Fibroblast of skin of scalp (primary cell): ENCODE measurements around the gene DDX25.
"Not testable (repeated sequence)": the region's sequence is repeated elsewhere in the genome, so short reads cannot be mapped to it uniquely, and the experiment has no call there.

Experiments used
- DNase-seq: peaks from one replicate; pipeline ENCODE4 v3.0.0-alpha.2; 2013

Gene DDX25

DNA sequence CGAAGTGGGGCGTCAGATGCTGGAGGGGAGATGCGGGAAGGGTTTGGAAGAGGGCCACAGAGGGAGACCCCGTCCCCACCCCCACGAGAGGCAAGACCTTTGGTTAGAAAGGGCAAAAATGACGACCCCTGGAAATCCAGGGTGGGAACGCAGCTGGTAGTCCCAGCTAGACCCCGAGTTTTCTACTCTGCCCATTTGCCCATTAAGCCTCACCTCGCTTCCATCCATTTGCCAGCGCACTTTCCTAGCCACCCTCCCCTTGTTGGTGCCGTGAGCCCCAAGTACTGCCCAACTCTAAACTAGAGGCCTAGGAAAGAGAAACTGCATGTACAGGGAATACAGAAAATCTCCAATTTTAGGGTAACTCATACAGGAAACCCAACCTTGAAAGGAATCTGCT lies 370 bp downstream of the DDX25 start:
- DNase-seq = no peak

- no peak for DNase-seq
Measured at GRCh38 chr11:125910226-125910849, 6.0 kb downstream of the DDX25 start.

GRCh38 chr11:125914601-125915000 lies 10.3 kb downstream of the DDX25 start:
- DNase-seq = not testable (repeated sequence)

- no peak for DNase-seq
Measured at GRCh38 chr11:125916683-125917347, 12.5 kb downstream of the DDX25 start.

- DNase-seq = no peak
Measured at GRCh38 chr11:125918140-125918840, 14.0 kb downstream of the DDX25 start.

- no peak for DNase-seq
Measured at GRCh38 chr11:125921042-125921441, 16.7 kb downstream of the DDX25 start.

DNA sequence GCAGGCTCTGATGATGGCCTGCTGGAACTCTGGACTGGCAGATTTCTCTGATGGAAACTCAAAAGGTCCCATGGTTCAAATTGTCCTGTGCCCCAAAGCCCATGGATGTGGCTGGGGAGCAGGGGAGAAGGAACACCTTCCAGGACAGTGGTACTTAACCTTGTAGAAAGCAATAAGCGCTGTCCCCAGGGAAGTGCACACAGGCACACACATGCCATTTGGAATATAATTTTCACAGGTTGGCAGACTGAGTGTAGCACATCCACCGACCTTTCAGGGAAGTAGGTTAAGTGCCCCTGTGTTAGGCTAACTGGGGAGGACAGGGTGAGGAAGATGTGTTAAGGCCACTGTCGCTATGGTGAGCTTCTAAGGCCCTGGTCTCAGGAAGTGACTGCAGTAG lies 17.8 kb downstream of the DDX25 start:
- no peak for DNase-seq

DNA sequence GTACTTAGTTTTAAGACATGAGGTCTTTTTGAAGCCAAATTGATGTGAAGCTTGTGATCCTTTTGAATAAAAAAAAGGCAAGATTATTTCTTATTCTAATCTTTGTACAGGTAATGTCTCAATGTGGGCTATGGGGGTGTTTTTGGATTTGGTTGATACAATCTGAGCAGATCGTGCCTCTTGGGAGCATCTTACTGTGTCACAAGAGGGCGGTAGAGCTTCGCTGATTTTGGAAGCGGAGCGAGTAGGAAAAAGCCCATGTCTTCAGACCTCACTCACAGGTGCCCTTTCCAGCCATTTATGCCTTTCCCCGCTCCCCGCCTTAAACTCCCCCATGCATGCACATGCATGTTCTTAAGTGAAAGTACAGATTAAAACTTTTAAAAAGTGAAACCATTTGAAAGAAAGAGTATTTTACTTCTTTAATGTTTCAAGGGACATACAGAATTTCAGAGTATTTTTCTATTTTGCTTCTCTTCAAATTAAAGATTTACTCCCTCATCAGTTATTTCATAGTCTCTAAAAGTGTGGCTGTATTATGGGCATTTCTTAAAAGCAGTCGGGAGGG lies 18.8 kb downstream of the DDX25 start:
- DNase-seq = peak; percentile 71

DNA sequence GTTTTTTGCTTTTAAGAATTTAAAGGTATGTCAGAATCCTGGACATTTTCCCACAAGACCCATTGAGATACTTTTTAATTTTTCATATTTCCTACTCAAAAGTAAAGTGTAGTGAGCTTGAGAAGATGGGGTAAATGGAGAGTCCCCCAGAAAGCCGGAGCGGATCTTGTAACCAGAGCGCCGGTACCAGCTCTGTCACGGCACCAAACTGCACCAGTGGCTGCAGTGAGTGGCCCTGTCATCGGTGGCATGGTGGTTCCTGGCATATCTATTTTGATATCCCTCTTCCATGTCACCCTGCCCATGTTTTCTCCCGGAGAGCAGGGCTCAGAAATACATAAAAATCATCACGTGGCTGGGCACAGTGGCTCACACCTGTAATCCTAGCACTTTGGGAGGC lies 19.3 kb downstream of the DDX25 start:
- no peak for DNase-seq

- no peak for DNase-seq
Measured at GRCh38 chr11:125924384-125925007, 20.2 kb downstream of the DDX25 start.

DNA sequence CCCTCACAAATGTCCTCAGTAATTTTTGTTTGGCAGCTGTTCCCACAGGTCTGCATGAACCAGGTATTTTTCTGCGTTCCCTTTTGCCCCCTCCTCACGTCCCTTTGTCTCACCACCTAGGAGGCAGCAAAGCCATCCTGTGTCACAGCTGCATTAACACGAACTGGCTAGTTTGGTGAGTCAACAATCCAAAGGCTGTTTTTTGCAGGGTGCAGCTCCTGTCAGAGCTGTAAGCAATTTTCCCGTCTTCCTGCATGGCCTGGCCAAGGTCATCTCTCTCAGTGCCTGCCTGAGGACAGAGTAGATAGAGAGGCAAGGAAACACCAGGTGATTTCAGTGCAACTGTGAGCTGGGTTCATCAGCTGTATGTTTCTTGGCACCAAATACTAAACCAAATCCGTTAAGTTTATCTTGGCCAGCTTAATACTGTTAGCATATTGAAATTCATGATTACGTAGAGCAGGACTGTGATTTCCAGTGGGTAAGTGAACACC lies 21.0 kb downstream of the DDX25 start:
- DNase-seq = no peak

DNA sequence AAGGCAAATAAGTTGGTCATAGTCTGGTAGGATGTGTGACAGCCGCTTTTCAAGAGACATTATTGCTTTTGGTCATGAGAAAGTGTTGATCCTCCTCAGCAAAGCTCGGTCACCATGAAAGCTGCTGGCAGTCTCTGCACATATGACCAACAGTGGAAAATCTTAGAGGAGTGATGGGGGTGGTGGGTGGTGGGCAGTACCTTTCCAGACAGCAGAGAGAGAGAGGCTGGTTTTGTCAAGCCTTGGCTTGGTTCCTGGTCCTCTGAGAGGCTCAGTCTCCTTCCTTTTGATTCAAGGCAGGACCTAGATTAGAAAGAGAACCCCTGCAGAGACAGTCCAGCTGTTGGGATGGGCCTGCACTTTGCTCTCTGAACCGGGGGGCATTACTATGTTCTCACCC lies 21.5 kb downstream of the DDX25 start:
- no peak for DNase-seq

DNA sequence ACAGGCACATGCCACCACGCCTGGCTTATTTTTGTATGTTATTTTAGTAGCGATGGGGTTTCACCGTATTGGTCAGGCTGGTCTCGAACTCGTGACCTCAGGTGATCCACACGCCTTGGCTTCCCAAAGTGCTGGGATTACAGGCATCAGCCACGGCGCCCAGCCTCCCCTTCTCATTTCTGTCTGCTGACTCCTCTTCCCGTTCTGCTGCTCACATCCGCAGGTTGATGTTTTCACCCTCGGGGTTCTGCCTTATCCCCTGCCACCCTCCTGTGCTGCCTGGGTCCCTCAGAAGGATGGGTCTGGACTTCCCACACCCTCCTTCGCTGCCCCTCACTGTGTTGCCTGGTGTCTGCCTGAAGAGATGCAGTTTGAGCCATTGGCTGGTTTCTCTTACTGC lies 22.4 kb downstream of the DDX25 start:
- DNase-seq = no peak

DNA sequence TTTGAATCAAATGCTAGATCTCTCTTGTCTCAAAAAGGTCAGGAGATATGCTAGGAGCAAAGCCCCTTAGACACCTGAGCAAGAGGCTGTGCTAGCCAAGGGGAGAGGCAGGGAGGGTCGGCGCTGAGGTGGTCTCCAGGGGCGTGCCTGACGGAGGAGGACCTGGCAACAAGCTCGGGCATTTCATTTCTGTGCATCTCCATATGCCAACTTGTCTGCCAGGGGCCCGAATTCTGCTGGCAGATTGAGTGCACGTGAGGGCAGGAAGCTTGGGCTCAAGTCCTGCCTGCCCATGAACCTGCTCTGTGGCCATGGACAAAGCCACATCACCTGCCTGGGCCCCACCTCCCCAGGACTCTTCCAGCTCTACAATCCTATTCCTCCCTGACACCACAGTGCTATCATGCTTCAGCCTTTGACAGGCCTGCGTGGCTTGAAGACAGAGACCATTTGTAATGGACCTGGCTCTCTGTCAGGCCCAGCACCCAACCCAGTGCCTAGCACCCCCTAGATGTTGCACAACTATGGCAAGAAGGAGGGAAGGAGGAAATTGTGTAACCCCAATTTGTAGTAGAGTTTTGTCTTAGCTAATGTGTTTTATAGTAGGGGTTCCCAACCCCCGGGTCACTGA lies 25.3 kb downstream of the DDX25 start:
- no peak for DNase-seq

- no peak for DNase-seq
Measured at GRCh38 chr11:125930076-125930450, 25.8 kb downstream of the DDX25 start.

DNA sequence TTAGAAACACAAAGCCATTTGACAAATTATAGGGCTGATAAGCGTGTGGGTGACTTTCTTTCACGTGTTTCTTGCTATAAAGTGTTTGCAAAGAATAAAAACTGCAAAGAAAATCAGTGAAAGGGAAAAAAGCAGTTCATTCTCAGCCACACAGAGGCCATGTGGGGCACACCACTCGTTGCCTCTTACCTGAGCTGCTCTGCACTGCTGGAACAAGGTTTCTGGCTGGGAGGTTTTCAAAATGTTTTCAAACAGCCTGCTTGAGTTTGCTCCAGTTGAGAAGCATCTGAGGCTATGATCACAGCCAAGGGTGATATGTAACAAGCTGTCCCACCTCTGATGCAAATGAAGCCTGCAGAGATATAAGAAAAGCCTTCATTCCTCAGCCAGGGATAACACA lies 26.8 kb downstream of the DDX25 start:
- no peak for DNase-seq

DNA sequence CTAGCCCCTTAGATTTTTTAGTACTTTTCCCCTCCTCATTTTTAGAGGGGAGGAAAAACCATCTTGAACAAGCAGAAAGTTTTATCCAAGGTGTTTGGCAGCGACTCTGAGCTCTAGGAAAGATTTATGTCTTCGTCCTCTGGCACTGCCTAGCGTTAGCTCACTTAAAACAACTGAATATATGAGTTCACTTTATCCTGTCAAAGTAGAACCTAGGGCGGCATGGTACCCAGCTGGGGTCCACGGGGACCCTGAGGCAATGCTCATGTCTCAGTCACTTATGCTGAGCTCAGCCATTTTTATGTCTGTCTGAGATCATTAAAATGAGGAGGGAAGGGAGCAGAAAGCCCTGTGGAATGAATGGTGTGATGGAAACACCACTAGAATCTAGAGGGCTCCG lies 27.4 kb downstream of the DDX25 start:
- no peak for DNase-seq

- no peak for DNase-seq
Measured at GRCh38 chr11:125932301-125932700, 28.0 kb downstream of the DDX25 start.

DNA sequence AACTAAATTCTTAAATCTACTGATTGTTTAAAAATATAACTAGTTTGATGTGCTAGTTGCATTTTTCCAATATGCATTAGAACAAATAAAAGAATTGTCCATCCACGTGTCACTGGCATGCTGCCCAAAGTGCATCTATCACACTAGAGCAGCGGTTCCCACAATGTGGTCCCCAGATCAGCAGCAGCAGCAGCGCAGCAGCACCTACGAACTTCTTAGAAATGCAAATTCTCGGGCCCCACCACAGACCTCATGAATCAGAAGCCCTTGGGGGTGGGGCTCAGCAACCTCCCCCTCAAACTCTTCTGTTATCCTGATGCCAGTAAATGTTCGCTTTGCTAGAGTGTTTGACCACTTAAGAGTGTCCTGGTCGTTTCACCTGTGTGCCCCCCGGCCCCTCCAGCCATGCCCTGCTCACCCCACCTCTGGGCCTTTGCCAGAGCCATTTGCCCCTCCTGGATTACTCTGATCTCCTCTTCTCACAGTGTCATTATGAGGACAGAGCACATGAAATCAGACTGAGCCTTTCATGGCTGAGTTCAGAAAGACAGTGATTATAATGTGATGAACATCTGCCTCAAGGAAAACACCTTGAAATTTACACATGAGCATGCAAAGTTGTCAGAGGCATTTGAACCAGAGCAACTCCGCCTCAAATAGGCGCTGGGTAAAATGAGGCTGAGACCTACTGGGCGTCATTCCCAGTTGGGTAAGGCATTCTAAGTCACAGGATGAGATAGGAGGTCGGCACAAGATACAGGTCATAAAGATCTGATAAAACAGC lies 28.9 kb downstream of the DDX25 start:
- DNase-seq = no peak

DNA sequence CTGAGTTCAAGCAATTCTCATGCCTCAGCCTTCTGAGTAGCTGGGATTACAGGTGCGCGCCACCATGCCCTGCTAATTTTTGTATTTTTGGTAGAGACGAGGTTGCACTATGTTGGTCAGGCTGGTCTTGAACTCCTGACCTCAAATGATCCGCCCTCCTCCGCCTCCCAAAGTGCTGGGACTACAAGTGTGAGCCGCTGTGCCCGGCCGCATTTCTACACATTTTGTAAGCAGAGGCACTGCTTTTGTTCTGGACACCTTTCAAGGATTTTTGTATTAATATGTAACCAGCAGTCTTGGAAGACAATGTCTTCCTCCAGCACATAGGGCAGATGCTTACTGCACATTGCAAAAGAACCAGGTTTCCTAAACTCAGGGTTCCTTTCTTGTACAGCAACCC lies 30.2 kb downstream of the DDX25 start:
- DNase-seq = no peak

- DNase-seq = no peak
Measured at GRCh38 chr11:125935056-125935455, 30.7 kb downstream of the DDX25 start.
